Measurements from ENCODE around the gene CT45A9.
"Not testable (repeated sequence)": the region's sequence is repeated elsewhere in the genome, so short reads cannot be mapped to it uniquely, and the experiment has no call there.

DNA sequence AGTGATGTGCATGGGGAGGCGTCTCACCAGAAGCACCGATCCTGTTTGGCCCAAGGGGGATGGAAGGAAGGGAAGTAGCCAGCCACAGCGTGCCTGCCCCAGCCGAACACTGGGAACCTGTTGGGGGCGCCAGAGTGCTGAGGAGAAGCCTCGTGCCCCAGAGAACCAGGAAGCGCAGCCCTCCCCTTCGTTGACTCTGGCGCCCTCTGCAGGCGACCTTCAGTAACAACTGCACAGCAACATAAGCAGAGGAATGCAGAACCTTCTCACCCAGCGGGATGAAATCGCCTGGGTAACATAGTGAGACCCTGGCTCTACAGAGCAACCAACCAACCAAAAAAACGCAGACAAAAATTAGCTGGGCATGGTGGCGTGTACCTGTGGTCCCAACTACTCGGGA, 17.4 kb upstream of the CT45A9 start:
- TF ChIP-seq, protein P1, sequence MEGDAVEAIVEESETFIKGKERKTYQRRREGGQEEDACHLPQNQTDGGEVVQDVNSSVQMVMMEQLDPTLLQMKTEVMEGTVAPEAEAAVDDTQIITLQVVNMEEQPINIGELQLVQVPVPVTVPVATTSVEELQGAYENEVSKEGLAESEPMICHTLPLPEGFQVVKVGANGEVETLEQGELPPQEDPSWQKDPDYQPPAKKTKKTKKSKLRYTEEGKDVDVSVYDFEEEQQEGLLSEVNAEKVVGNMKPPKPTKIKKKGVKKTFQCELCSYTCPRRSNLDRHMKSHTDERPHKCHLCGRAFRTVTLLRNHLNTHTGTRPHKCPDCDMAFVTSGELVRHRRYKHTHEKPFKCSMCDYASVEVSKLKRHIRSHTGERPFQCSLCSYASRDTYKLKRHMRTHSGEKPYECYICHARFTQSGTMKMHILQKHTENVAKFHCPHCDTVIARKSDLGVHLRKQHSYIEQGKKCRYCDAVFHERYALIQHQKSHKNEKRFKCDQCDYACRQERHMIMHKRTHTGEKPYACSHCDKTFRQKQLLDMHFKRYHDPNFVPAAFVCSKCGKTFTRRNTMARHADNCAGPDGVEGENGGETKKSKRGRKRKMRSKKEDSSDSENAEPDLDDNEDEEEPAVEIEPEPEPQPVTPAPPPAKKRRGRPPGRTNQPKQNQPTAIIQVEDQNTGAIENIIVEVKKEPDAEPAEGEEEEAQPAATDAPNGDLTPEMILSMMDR (IDR thresholded peaks at IDR 0.05; ENCODE audit: low read depth, low read length, poor library complexity, severe bottlenecking): peak; percentile 18
- not testable (repeated sequence) for TF ChIP-seq EZH2phosphoT487 (IDR thresholded peaks at IDR 0.05; ENCODE audit: borderline replicate concordance, low read length)

Data from DOHH2 (cell line).